Keratinocyte (primary cell): ENCODE data around the gene FAM177B.

ENCODE experiments used
- EZH2 ChIP-seq: IDR thresholded peaks from one replicate; pipeline ENCODE4 v1.6.1; 2012; ENCODE audit warnings: inconsistent platforms, mild to moderate bottlenecking, low read length, moderate library complexity
- TF ChIP-seq, protein P1 (sequence below), 3 experiments: IDR thresholded peaks in 1 of 3; conservative IDR thresholded peaks in 1 of 3; optimal IDR thresholded peaks in 1 of 3; 2 replicates in 2 of 3; 3 replicates in 1 of 3; pipeline versions ENCODE3 to v1.5.1; 2011; ENCODE audit warnings: low read length in 3 of 3, mild to moderate bottlenecking in 3 of 3, moderate library complexity in 2 of 3, control low read depth in 1 of 3, inconsistent platforms in 1 of 3; ENCODE audit not compliant: insufficient read depth in 2 of 3; ENCODE audit errors: extremely low read depth in 1 of 3

DNA sequence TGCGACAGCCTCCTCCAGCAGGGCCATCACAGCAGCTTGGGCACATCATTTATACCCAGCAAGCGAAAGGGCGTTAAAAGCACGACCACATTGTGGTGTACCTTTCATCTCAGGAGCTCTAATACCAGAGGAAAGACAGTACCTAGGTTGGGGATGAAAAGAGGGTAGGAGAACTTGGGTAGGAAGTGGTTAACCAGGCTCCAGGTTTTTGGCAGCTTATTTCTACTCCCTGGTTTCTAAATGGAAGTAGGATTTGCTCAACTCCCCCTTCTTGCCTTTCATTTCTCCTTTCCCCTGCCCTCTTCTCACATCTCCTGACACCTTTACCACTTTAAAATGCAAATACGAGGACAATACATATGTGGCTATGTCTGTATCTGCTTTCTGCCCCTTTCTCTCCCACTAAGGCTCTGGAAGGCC, 30.2 kb downstream of the FAM177B start:
- TF ChIP-seq, protein P1, sequence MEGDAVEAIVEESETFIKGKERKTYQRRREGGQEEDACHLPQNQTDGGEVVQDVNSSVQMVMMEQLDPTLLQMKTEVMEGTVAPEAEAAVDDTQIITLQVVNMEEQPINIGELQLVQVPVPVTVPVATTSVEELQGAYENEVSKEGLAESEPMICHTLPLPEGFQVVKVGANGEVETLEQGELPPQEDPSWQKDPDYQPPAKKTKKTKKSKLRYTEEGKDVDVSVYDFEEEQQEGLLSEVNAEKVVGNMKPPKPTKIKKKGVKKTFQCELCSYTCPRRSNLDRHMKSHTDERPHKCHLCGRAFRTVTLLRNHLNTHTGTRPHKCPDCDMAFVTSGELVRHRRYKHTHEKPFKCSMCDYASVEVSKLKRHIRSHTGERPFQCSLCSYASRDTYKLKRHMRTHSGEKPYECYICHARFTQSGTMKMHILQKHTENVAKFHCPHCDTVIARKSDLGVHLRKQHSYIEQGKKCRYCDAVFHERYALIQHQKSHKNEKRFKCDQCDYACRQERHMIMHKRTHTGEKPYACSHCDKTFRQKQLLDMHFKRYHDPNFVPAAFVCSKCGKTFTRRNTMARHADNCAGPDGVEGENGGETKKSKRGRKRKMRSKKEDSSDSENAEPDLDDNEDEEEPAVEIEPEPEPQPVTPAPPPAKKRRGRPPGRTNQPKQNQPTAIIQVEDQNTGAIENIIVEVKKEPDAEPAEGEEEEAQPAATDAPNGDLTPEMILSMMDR (optimal IDR thresholded peaks at IDR 0.05 in 1 of 3, IDR thresholded peaks at IDR 0.05 in 1 of 3, conservative IDR thresholded peaks at IDR 0.05 in 1 of 3; ENCODE audit: extremely low read depth in 1 of 3, insufficient read depth in 2 of 3, low read length in 3 of 3), result no peak
- no peak for TF ChIP-seq EZH2
